ENCODE results near the gene CLCN5.

The CLCN5 gene

DNA sequence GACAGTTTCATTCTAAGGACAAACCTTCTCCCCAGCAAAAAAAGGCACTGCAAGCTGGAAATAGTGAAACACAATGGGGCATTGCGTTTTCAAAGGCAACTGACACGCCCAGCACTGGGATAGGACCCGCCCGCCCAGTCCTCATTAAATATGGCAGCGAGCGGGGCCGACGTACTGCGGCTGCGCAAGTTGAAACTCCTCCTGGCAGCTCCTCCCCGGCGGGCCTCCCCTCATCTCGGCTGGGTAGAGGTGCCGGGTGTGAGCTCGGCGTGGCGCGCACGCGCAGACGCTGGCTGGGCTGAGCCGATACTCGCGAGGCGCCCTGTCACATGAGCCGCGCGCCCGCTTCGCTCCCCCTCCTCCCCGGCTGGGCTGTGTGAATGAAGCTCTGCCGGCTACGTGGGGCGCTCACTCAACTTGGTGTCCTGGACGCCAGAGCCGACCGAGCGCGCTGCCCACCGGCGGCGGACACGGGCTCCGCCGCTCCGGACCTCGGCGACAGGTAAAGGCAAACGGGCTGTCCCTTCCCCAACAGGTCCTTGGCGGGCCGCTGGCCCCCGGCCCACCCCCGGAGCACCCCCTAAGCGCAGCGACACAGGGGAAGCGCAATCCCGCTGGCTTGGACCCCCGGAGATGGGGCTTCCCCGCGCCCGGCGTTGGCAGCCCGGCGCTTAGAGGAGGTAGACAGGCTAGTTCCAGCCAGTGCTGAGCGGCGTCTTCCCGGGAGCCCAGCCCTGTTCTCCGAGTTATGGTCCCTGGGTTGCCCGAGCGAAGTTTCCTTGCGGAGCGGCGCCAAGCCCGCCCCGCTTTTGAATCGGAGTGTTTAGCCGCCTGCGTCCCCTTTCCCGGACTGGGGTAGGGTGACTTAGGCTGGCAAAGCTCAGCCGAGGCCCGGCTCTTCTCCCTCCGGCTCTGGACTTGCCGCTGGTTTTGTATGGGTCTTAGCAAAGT lies at the start of gene CLCN5:
Gene CLCN5 (plus strand): TSS at position 306 of the 951 bp plus-strand sequence. CDS start 2,703 bp downstream, outside the sequence.
- peak; percentile 91 for DNase-seq

DNA sequence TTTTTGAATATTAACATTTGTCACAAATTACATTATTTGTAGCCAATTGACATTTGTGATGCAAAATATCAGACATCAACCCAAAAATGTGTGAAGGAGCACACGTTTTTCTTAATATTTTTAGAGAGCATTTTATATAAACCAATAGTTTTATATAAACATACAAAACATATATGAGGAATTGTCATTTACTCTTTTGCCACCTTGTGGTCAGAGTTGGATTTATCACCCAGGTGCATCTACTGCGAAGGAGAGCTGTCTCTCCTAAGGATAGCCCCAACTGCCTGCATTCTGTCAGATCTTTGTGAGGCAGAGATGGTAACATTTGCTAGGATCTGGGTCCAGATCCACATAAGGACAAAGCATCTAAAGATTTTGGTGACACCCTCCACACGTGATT lies 45.6 kb upstream of the CLCN5 start:
- no peak for DNase-seq

DNA sequence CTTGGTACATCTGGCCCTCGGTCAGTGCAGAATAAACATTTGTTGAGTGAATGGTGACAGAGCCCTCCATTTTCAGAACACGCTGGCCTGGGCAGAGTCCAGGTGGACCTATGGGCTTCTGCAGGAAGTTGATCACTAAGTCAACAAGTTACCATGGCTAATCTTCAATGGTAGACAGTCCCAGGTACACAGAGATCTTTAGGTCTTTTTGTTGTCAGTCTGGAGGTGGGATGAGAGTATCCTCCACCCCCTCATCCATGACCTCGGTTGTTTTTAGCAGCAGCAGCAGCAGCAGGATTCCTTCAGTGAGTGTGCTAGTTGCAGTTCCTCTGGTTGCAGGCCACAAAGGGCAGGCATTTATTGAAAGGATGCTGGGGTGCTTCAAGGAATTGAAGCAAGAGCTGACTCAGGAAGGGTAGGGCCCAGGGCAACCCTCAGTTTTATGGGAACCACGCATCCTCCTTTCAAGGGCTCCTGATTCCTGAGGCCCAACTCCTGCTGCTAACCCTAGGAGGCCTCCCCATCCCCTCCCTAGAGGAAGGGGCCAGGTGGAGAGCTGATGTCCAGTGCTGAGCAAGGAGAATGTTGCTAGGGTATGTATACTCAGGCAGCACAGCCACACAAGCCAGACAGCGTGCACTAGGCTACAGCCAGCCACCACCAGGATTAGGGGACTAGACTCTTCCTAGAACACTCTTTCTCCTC lies 44.8 kb upstream of the CLCN5 start:
- DNase-seq, result no peak

DNA sequence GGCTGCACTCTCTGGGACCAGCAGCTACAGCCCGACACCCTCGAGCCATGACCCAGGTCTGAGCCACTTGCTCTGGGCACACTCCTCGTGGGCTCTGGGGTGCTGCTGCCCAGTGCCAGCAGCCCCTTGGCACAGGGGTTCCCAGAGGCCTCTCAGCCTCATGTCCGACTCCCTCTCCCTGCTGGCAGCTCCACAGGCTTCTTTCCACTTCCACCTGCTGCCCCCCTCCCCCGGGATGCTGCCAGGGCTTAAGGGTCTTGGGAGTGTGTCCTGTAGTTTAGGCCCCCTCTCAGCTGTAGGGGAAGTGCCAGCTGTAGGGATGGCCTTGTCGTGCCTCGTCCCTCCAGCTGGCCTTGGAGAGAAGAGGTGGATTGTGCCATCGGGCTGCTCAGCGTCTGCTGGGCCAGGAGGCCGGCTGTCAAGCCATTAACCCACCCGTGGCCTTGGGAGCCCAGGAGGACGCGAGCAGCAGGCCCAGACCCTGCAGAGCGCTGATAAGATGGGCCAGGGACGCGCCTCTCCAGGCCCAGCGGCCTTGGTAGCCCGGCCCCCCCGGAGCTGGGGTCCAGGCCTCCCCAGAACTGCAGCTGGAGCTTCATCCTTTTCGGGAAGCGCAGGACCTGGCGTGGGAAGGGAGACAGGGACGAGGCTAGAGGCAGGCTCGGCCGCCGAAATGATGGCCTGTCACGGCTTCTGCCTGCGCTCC lies 44.1 kb upstream of the CLCN5 start:
- no peak for DNase-seq

DNA sequence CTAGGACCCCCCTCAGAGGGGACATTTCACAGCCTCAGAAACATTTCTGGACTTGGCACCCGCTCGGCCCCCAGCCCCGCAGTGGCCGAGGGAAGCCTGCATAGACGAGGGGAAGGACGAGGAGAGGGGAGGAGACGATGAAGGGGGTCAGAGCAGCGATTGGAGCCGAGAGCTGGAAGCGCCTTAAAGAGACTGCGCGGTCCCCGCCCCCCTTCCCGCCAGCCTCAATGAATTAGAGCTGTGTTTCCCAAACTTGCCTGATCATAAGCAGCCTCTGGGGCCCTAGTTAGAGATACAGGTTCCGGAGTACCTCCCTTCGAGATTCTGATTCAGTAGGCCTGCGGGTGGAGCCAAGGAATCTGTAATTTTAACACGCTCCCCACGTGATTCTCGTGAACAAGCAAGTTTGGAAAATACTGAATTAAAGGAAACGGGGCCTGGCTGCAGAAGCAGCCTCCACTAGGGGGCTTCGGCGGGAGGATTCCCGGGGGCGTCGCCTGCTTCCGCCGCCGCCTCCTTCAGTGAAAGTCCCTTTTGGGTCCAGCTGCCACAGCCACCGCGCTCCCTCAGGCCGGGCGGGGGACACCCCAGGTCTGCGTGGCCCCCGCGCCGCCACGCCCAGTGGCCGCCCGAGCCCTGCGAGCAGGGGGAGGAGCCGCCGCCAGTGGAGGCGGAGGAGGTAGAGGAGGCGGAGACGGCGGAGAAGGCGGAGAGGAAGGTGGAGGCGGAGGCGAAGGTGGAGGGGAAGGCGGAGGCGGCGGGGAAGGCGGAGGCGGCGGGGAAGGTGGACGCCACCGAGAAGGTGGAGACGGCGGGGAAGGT lies 43.4 kb upstream of the CLCN5 start, which contains the start of gene USP27X:
Gene USP27X (plus strand): TSS at position 651 of the 822 bp plus-strand sequence. CDS start 824 bp downstream, outside the sequence.
- peak; percentile 79 for DNase-seq

DNA sequence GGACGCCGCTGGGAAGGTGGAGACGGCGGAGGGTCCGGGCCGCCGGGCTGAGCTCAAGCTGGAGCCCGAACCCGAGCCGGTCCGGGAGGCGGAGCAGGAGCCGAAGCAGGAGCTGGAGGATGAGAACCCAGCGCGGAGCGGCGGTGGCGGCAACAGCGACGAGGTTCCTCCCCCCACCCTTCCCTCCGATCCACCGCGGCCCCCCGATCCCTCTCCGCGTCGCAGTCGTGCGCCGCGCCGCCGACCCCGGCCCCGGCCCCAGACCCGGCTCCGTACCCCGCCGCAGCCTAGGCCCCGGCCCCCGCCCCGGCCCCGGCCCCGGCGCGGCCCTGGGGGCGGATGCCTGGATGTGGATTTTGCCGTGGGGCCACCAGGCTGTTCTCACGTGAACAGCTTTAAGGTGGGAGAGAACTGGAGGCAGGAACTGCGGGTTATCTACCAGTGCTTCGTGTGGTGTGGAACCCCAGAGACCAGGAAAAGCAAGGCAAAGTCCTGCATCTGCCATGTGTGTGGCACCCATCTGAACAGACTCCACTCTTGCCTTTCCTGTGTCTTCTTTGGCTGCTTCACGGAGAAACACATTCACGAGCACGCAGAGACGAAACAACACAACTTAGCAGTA lies 42.6 kb upstream of the CLCN5 start:
- DNase-seq, result no peak

DNA sequence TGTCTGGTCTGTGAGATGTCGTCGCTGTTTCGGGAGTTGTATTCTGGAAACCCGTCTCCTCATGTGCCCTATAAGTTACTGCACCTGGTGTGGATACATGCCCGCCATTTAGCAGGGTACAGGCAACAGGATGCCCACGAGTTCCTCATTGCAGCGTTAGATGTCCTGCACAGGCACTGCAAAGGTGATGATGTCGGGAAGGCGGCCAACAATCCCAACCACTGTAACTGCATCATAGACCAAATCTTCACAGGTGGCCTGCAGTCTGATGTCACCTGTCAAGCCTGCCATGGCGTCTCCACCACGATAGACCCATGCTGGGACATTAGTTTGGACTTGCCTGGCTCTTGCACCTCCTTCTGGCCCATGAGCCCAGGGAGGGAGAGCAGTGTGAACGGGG lies 41.7 kb upstream of the CLCN5 start:
- DNase-seq, result no peak

DNA sequence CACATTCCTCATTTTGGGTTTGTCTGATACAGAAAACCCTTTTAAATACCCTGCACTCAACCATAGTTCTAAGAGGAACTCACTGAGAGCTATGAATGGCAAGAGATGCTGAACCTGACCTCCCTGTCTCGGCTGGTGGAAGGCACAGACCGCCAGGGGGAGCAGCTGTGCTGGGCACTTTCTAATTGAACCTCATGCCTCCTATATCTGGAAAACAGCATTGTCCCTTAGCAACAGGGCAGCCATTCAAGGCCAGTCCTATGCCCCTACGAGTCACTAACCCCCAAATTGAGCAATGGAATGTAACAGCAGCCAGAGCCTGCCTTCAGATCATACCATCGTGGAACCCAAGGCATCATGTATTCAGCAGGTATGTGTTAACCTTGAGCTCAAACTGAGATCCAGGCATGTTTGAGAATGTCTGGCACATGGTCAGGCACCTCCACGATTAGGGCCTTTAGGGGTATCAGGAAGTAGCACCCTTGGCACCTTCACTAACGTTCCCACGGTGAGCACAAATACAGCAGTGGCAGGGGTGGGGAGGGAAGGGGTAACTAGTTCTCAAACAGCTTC lies 38.0 kb upstream of the CLCN5 start:
- peak; percentile 60 for DNase-seq

DNA sequence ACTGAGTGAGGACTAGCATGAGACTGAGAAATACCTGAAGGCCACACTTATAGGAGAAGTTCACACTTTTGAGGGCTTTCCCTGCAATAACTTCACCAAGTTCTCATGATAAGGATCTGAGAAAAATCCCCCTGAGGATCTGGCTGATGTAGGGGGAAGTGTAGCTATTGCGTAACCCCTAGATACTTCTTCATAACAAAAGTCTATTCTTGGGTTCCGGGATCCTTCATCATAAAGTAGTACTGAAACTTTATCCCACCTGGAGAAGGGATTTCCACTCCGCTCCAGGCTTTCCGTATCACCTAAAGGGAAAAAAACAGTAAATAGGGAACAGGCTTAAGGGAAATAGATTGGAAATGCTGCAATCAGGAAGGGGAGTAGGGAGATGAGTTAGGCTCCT lies 29.9 kb upstream of the CLCN5 start:
- DNase-seq, result no peak

DNA sequence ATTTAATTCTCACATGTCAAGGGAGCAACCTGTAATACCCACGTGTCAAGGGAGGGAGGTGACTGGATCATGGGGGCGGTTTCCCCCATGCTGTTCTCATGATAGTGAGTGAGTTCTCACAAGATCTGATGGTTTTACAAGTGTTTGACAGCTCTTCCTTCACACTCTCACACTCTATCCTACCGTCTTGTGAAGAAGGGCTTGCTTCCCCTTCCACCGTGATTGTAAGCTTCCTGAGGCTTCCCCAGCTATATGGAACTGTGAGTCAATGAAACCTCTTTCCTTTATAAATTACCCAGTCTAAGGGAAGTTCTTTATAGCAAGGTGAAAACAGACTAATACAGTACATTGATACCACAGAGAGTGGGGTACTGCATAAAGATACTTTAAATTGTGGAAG lies 25.4 kb upstream of the CLCN5 start:
- no peak for DNase-seq

DNA sequence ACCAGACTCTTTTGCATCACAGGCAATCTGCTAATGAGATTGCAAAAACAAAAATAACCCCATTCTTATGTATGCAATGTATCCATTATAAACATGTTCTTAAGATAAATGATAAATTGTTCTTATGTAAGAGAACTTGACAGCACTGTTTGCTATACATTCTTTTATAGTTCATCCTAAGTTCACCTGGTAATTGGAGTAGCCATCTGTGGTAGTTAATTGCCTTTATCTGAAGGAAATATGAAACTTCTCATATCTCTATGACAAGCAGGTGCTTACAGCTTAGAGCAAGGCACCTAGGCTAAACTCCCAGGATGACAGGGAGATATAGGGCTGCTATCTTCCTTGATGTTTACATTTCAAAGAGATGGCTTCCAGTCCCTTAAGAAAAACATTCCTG lies 21.3 kb upstream of the CLCN5 start:
- DNase-seq, result no peak

DNA sequence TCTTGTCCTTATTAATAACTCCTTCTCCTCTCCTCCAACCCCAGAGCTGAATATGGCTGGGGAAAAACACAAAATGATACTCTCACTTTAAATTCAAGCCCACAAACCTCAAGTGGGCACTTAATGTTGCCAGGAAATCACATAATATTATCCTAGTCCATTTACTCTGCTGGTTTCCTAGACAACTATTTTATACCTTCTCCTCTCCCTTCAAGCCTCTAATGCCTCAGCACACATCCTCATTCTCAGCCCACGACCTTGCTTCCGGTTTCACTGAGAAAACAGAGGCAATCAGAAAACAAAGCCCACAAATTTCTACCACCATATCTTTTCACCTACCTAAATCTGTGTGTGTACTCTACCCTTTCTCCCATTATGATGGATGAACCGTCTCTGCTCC lies 12.1 kb upstream of the CLCN5 start:
- no peak for DNase-seq

DNA sequence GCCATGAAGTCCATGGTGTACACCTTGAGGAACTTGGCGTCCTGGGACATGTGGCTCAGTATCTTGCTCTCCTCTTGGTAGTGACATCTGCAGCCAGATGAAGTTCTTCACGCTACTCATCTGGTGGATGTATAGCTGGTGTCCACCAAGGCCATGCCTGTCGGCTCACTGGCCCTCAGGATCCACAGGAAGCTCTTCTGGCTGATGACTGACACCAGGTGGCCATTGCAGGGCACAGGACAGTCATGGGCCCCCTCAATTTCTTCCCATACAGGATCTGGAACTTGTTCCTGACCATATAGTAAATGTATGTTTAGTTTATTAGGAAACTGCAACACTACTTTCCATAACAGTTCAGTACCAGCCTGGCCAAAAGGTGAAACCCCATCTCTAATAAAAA lies 10.3 kb upstream of the CLCN5 start:
- no peak for DNase-seq

DNA sequence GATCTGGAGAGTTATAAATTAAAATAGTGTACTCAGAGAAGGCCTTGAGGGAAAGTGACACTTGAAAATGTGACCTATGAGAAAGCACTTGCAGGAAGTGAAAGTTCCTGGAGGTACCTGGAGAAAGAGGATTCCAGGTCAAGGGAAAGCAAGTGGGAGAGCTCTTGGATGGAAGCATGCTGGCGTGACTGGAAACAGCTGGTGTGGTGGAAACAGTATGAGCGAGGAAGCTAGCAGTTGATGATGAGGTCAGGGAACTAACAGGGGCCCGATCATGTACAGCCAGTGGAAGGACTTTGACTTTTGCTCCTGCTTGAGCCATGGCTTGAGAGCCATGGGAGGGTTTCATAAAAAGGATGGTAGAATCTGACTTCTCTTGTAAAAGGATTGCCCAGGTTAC lies 9.5 kb upstream of the CLCN5 start:
- DNase-seq, result no peak

DNA sequence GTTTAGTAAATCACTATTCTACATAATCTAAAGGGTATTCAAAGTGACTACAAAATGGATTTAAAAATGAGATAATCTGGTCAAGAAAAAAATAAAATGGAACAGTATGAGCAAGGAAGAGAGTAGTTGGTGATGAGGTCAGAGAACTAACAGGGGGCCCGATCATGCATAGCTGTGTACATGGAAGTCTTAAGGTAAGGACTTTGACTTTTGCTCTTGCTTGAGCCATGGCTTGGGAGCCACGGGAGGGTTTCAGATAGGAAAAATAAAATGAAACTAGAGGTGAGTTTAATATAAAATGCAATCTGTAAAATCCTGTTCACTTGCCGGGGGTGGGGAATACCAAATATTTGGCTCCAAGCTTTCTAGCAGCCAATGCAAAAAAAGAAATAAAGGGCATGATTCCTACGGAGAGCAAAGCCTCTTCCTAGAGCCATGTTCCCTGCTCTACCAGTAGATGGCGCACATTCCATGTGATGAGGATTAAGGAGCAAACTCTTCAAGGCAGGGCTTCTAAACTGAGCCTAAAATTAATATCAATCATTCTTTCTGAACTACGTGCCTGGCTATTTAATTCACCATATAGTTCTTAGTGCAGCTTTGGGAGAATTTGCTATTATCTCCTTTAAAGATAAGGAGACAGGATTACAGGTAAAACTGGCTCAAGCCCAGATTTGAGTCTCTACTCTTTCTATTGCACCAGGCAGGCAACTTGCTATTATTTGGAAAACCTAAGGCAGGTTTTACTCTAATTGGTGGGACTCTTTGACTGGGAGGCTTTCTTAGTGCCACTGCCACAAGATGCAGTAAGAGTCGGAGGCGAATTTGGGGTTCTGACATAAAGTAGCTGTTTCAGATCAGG lies 6.8 kb upstream of the CLCN5 start:
- peak; percentile 36 for DNase-seq

DNA sequence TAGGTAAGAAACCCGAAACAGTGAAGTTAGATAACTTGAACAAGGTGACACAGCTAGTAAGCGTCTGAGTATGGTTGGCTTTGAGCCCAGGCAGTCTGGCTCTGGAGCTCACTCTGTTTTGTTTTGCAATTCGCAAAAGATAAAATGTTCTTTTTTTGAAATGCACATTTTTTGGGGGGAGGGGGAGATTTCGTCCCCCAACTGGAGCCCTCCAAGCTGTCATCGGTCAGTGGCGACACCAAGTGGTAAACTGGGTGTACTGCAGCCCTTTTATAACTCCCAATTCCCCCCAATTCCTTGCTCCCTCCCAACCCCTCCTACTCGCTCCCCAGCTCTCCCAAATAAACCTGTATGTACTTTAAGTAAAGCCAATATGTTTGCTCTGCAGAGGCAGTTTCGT lies 2.8 kb upstream of the CLCN5 start:
- DNase-seq, result peak; percentile 24

DNA sequence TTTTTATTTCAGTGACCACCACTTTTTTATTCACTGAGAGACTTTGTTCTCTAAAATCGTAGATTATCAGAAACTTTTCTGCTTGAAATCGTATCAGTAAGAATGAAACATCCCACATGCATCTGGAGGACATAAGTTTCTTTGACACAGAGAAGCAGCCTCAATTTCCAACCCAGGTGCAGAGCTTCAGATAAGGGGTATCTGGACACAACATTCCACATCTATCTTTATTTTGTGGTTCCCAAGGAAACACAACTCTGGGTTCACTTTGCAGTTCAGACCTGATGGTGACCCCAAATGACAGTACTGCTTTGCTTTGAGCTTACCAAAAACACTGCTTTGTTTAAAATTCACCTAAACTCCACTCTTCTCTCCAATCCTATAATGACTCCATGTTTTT lies 1.3 kb upstream of the CLCN5 start:
- no peak for DNase-seq

DNA sequence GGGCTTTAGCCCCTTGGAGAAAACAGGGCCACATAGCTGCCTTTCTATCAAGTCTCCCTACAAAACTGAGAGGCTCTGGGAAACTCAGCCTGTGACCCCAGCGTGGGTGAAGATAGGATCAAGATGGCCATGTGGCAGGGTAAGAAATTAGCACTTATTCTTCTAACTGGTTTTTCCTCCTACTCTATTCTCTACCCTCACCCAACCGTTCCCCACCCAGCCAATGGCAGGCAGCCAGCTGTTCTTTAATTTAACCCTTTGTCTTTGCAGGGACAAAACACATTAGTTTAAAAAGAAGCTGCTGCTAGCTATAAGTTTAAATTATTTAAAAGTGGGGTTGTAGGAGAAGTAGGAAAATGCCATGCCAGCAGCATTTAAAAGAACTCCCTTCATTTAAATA lies 2.8 kb downstream of the CLCN5 start:
- DNase-seq, result no peak

DNA sequence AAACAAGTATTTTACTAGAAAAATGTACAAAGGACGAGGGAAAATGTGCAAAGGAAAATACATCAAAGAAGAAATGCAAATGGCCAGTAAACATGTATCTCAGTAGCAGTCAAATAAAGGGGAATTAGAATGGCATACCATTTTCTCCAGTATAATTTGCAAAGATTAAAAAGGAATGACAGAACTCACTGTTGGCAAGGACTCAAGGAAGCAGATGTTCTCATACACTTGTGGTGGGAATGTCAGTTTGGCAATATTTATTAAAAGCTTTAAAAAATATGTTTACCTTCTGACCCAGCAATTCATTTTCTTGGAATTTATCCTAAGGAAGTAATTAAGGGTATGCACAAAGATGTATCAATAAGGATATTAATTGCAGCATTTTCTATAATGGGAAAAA lies 7.6 kb downstream of the CLCN5 start:
- no peak for DNase-seq

DNA sequence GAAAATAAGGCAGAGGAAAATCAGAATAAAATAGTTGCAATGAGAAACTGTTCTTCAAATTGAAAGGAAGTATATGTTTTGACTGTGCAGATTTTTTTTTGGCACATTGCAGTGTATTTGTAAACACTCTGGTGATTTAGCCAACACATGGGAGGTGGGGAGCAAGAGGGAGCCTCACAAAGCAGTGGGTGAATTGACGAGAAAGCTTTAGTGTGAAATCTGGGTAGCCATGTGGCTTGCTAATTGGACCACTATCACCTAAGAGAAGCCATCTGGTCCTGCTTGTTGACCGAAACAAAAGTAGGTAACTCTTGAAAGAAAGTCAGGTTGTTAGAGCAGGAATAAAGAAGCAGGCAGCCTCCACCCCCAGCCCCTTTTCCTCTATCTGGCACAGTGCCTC lies 10.4 kb downstream of the CLCN5 start:
- no peak for DNase-seq

DNA sequence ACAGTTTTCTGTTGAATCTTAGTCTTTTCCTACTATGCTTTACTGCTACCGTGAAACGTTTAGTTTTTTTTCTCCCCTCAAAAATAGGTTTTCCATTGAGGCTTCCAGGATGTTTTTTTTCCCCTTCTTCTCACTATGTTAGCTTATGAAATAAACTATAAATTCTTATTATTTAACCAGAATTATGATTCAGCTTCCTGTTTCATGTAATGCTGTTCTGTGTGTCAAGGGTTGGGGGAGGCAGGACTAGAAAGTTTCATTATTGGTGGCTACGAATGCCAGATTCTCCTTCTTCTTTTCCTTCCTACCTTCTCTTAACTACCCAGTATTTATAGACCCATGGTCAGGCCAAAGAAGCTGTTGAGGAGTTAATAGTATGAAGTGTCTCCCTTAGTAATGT lies 11.8 kb downstream of the CLCN5 start:
- DNase-seq, result no peak

Measured in activated CD8-positive, alpha-beta memory T cell treated with anti-CD3 and anti-CD28 coated beads, Interleukin-2, amount 50 U/mL, for 4 hours (primary cell).